HG03457 (cell line): ENCODE data around the gene DHCR7.

Experiments
- ATAC-seq: cut with Tn5 transposase; IDR thresholded peaks from one replicate; pipeline ENCODE4 v1.9.1; 2021; ENCODE audit warnings: moderate number of reproducible peaks; ENCODE audit not compliant: unreplicated experiment

Gene DHCR7

GRCh38 chr11:71448257-71449171 lies at the start of gene DHCR7:
Gene DHCR7, minus strand, starts transcription at chr11:71448393. Its CDS starts 3,441 bp downstream, at chr11:71444952.
- peak; percentile 60 for ATAC-seq

GRCh38 chr11:71496421-71496820 lies 48.2 kb upstream of the DHCR7 start:
- no peak for ATAC-seq

- ATAC-seq, result no peak
These were observed 47.4 kb upstream of the DHCR7 start for GRCh38 chr11:71495286-71496230.

GRCh38 chr11:71491940-71492339 lies 43.7 kb upstream of the DHCR7 start:
- ATAC-seq, result no peak

- no peak for ATAC-seq
These were observed 43.3 kb upstream of the DHCR7 start for GRCh38 chr11:71491531-71491930.

- no peak for ATAC-seq
These were observed 42.7 kb upstream of the DHCR7 start for GRCh38 chr11:71490731-71491390.

- no peak for ATAC-seq
These were observed 42.0 kb upstream of the DHCR7 start for GRCh38 chr11:71490044-71490730.

GRCh38 chr11:71489311-71490043 lies 41.3 kb upstream of the DHCR7 start:
- no peak for ATAC-seq

GRCh38 chr11:71488681-71489270 lies 40.6 kb upstream of the DHCR7 start:
- no peak for ATAC-seq

GRCh38 chr11:71486320-71486719 lies 38.1 kb upstream of the DHCR7 start:
- no peak for ATAC-seq

- no peak for ATAC-seq
These were observed 37.3 kb upstream of the DHCR7 start for GRCh38 chr11:71485466-71485865.

GRCh38 chr11:71485063-71485399 lies 36.8 kb upstream of the DHCR7 start:
- no peak for ATAC-seq

GRCh38 chr11:71484248-71485062 lies 36.3 kb upstream of the DHCR7 start:
- ATAC-seq, result no peak

- no peak for ATAC-seq
These were observed 35.5 kb upstream of the DHCR7 start for GRCh38 chr11:71483692-71484091.

- no peak for ATAC-seq
These were observed 34.7 kb upstream of the DHCR7 start for GRCh38 chr11:71482746-71483364.

- no peak for ATAC-seq
These were observed 34.0 kb upstream of the DHCR7 start for GRCh38 chr11:71482216-71482615.

- ATAC-seq, result no peak
These were observed 33.1 kb upstream of the DHCR7 start for GRCh38 chr11:71481101-71481960.
